ENCODE results near the gene FKBP15.

The FKBP15 gene

DNA sequence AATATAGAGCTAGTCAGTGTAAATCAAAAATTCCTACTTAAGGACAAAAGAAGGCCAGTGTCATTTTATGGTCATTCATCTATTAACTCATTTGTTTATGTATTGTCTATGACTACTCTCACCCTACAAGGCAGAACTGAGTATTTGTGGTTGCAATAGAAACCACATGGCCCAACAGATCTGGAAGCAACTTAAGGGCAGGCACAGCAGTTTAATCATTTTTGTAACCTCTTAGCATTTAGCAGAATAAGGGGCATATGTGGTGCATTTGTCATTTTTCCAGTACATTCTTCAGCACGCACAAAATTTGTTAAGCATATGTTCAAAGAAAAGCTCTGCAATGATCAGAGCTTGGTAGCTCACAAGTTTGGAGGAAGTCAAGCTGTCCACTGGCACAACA, 1.1 kb downstream of the FKBP15 start:
- H3K36me3 ChIP-seq (ENCODE audit: insufficient read depth, low read length) = peaks cover 5% of the 10 kb centered on the region; the same call in 1 of the 2 replicates
- ATAC-seq (ENCODE audit: insufficient read depth, low read depth) (no peak), DNase-seq (no peak)
- H3K27ac ChIP-seq (ENCODE audit: low read length) = peak overlapping the region; percentile 52
- no peaks in the 10 kb centered on the region for H3K9me3 ChIP-seq (ENCODE audit: insufficient read depth, low read length, severe bottlenecking)
- H2AFZ ChIP-seq (ENCODE audit: low read depth, low read length) = no peak overlapping the region
- peaks cover 44% of the 10 kb centered on the region for H3K4me1 ChIP-seq (ENCODE audit: insufficient read depth, low read length)
- H4K20me1 ChIP-seq (ENCODE audit: insufficient read depth, low read length) = peaks cover 6% of the 10 kb centered on the region; the same call in 1 of the 2 replicates
- TF ChIP-seq CTCF (IDR thresholded peaks at IDR 0.05; ENCODE audit: borderline replicate concordance, extremely low read depth, low read length, poor library complexity, severe bottlenecking) (no peak), EZH2 (IDR thresholded peaks at IDR 0.05; ENCODE audit: borderline replicate concordance, low read depth, low read length, severe bottlenecking) (no peak)
- peaks cover 75% of the 10 kb centered on the region for H3K79me2 ChIP-seq (ENCODE audit: insufficient read depth, low read length)
- no peaks in the 10 kb centered on the region for H3K27me3 ChIP-seq (ENCODE audit: insufficient read depth, low read length, poor library complexity)
- peak overlapping the region; percentile 86 for H3K4me2 ChIP-seq (ENCODE audit: insufficient read depth, low read length)
- H3K4me3 ChIP-seq (ENCODE audit: low read depth in 1 of 2, low read length in 2 of 2) = peak overlapping the region; percentile 36 to 86
- H3K9ac ChIP-seq (ENCODE audit: low read depth, low read length) = peak overlapping the region; percentile 70

DNA sequence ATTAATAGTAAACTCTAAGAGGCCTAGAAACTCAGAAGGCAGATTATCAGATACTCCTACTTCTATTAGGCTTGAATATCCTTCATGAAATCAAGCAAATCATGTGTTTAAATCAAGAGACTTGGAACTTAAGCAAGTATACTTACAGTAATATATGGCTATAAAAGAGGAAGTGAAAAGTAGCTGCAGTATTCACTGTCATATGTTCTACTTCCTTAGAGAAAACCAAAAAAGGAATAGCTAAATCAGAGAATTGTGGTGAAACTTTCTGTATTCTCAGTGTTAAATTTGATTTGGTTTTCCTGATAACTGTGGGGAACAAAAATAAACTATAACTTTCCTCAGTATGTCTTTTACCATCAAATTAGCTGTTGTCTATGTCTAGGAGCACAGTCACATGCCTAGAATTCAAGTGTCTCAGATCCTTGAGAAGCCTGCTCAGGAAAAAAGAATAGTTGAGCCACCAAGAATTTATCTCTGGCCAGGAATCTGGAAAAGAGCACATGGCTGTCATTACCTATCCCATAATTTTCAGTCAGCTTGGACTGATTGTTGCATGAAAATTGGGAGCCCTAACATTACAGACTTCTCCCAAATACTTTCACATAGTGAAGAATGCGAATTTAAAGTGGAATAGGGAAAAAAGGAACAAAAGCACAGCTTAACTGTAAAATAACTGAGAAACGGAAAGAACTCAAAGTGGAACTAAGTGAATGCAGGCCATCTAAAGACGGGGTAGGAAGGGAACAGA, 1.7 kb downstream of the FKBP15 start:
- peak overlapping the region; percentile 86 for H3K4me2 ChIP-seq (ENCODE audit: insufficient read depth, low read length)
- DNase-seq = no peak
- ATAC-seq (ENCODE audit: insufficient read depth, low read depth) = no peak
- peak overlapping the region; percentile 70 for H3K9ac ChIP-seq (ENCODE audit: low read depth, low read length)
- H2AFZ ChIP-seq (ENCODE audit: low read depth, low read length) = no peak overlapping the region
- H3K79me2 ChIP-seq (ENCODE audit: insufficient read depth, low read length) = peaks cover 81% of the 10 kb centered on the region
- peaks cover 6% of the 10 kb centered on the region; the same call in 1 of the 2 replicates for H4K20me1 ChIP-seq (ENCODE audit: insufficient read depth, low read length)
- peak overlapping the region; percentile 52 for H3K27ac ChIP-seq (ENCODE audit: low read length)
- H3K4me3 ChIP-seq (ENCODE audit: low read depth in 1 of 2, low read length in 2 of 2) = peak overlapping the region in 1 of 2 experiments; percentile 86; a peak in 2 of 4 replicates
- no peak for TF ChIP-seq CTCF (IDR thresholded peaks at IDR 0.05; ENCODE audit: borderline replicate concordance, extremely low read depth, low read length, poor library complexity, severe bottlenecking)
- no peak for TF ChIP-seq EZH2 (IDR thresholded peaks at IDR 0.05; ENCODE audit: borderline replicate concordance, low read depth, low read length, severe bottlenecking)
- peaks cover 5% of the 10 kb centered on the region; the same call in 1 of the 2 replicates for H3K36me3 ChIP-seq (ENCODE audit: insufficient read depth, low read length)
- peaks cover 44% of the 10 kb centered on the region for H3K4me1 ChIP-seq (ENCODE audit: insufficient read depth, low read length)
- no peaks in the 10 kb centered on the region for H3K27me3 ChIP-seq (ENCODE audit: insufficient read depth, low read length, poor library complexity)
- H3K9me3 ChIP-seq (ENCODE audit: insufficient read depth, low read length, severe bottlenecking) = no peaks in the 10 kb centered on the region

- no peak overlapping the region for H3K9ac ChIP-seq (ENCODE audit: low read depth, low read length)
- H3K36me3 ChIP-seq (ENCODE audit: insufficient read depth, low read length) = peaks cover 5% of the 10 kb centered on the region; the same call in 1 of the 2 replicates
- H3K79me2 ChIP-seq (ENCODE audit: insufficient read depth, low read length) = peaks cover 84% of the 10 kb centered on the region
- no peak overlapping the region for H3K4me3 ChIP-seq (ENCODE audit: low read depth in 1 of 2, low read length in 2 of 2)
- no peak overlapping the region for H3K27ac ChIP-seq (ENCODE audit: low read length)
- ATAC-seq (ENCODE audit: insufficient read depth, low read depth) = no peak
- TF ChIP-seq CTCF (IDR thresholded peaks at IDR 0.05; ENCODE audit: borderline replicate concordance, extremely low read depth, low read length, poor library complexity, severe bottlenecking) (no peak), EZH2 (IDR thresholded peaks at IDR 0.05; ENCODE audit: borderline replicate concordance, low read depth, low read length, severe bottlenecking) (no peak)
- H3K4me1 ChIP-seq (ENCODE audit: insufficient read depth, low read length) = peaks cover 22% of the 10 kb centered on the region
- DNase-seq = no peak
- H3K27me3 ChIP-seq (ENCODE audit: insufficient read depth, low read length, poor library complexity) = no peaks in the 10 kb centered on the region
- peaks cover 6% of the 10 kb centered on the region; the same call in 1 of the 2 replicates for H4K20me1 ChIP-seq (ENCODE audit: insufficient read depth, low read length)
- no peak overlapping the region for H2AFZ ChIP-seq (ENCODE audit: low read depth, low read length)
- no peak overlapping the region for H3K4me2 ChIP-seq (ENCODE audit: insufficient read depth, low read length)
- H3K9me3 ChIP-seq (ENCODE audit: insufficient read depth, low read length, severe bottlenecking) = no peaks in the 10 kb centered on the region
Observed at GRCh38 chr9:113216406-113216805, 4.7 kb downstream of the FKBP15 start.

Measured in DND-41 (cell line).